Epithelial cell of proximal tubule (primary cell): ENCODE data around the gene SOX6. TPM values are rescaled to one million over a fixed set of nuclear protein-coding genes. Genes with fewer than 3 reads are reported as not detected.

Source experiments
- DNase-seq: peaks from one replicate; pipeline ENCODE4 v3.0.0-alpha.2; 2011; ENCODE audit warnings: low read depth
- H3K4me3 ChIP-seq: 2 replicates; pipeline ENCODE4 v1.5.1; 2011; ENCODE audit warnings: low read depth, mild to moderate bottlenecking, low read length
- total RNA-seq: library from RNA; depleted of rRNA; stranded (reverse); fragments of >200 nt; gene quantifications from 2 replicates; pipeline ENCODE4 v1.2.3, GENCODE V29; 2015
- TF ChIP-seq, protein P1 (sequence below): conservative IDR thresholded peaks from 2 replicates; pipeline ENCODE4 v1.5.1; 2012; ENCODE audit warnings: low read depth, mild to moderate bottlenecking, low read length

Gene SOX6
- total RNA-seq, 1 donor from 2014 or later = 1.6 TPM

DNA sequence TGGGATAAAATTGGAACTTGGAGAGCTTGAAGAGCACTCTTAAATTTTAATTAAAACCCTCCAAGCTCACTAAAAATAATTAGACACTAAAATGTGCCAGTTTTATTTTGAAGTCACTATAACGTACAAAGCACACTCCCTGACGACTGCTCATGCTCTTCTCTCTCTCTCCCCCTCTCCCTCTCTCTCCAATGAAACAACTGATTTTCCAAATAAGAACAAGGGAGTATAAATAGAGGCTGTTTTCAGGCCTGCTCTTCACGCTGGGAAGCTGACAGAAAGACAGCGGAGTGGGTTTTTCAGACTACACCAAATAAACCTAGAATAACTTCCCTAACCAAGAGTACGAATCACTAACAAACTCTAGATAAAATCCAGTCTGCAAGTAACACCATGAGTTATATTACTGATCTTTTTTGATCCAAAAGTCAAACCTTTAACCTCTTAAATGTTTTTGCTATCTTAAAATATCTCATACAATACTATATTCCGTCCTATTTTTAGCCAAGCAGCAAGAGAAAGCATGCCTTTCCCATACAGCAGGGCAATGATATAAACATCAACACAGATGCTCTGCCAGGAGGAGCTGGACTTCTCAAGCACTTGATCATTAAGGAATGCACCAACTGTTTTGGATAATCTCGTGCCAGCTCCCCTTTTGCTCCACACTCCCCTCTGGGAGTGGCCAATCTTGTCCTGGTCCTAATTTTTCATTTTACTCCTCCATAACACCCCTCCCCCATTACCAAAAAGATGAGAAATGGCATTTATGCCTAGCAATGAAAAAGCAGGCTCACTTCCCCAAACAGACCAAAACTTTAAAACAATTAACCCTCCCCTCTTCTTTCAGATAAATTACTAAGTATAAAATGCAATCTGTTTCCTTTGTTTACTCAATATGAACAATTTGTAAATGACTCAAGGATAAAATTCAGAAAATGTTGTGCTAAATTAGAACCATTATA, 116.9 kb downstream of the SOX6 start:
- TF ChIP-seq, protein P1, sequence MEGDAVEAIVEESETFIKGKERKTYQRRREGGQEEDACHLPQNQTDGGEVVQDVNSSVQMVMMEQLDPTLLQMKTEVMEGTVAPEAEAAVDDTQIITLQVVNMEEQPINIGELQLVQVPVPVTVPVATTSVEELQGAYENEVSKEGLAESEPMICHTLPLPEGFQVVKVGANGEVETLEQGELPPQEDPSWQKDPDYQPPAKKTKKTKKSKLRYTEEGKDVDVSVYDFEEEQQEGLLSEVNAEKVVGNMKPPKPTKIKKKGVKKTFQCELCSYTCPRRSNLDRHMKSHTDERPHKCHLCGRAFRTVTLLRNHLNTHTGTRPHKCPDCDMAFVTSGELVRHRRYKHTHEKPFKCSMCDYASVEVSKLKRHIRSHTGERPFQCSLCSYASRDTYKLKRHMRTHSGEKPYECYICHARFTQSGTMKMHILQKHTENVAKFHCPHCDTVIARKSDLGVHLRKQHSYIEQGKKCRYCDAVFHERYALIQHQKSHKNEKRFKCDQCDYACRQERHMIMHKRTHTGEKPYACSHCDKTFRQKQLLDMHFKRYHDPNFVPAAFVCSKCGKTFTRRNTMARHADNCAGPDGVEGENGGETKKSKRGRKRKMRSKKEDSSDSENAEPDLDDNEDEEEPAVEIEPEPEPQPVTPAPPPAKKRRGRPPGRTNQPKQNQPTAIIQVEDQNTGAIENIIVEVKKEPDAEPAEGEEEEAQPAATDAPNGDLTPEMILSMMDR = no peak
- no peak for DNase-seq
- H3K4me3 ChIP-seq = no peak overlapping the region

DNA sequence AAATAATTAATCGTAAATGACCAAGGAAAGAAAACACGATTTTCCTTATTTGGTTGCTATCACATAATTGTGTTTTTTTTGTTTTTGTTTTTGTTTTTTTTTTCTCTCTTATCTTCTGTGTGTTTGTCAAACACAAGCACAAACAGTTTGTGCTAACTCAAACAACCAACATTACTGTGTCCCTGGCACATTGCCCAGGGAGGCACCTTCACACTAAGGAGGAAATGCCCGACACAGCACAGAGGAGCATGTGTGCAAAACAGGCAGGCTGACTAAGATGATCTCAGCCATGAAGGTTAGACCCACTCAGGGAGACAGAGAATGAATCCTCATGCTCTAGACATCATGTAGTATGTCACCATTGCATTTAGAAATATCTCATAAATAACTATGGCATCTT, 130.1 kb downstream of the SOX6 start:
- TF ChIP-seq, protein P1 = no peak
- no peak overlapping the region for H3K4me3 ChIP-seq
- peak; percentile 74 for DNase-seq

DNA sequence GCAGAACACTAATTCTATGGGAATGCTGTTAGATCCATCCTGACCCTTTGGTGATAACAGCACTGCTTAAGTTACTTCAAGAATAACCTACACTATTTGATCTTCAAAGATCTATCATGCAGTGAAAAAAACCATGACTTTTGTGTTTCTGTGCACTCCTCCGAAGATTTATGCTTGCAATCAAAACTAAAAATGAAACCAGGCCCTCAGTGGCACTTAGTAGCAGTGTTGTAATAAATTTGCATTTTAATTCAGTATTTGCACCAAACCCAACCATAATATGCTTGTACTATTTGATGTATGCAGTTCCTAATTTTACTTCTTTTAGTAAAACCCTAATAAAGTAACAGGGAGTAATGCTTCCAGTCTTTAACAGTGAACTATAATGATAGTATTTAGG, 130.7 kb downstream of the SOX6 start:
- DNase-seq = no peak
- TF ChIP-seq, protein P1 = no peak
- H3K4me3 ChIP-seq = no peak overlapping the region

DNA sequence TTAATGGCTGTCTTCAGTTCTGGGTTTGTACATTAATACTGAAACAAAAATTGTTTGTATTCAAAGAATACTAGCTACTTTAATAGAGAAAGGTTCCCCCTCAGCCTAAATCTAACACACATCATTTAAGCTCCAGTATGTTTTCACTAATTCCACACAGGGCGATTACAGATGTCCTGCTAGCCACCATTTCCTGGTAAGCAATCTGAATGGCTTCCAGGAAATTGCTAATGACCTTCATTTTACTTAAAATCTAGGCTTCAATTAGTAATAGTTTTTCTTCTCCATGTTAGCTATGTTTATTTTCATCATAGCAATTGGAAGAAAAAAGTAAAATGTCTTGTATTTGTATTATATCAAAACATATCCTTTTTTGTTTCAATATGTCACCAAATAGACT, 132.8 kb downstream of the SOX6 start:
- no peak overlapping the region for H3K4me3 ChIP-seq
- no peak for DNase-seq
- TF ChIP-seq, protein P1 = no peak

DNA sequence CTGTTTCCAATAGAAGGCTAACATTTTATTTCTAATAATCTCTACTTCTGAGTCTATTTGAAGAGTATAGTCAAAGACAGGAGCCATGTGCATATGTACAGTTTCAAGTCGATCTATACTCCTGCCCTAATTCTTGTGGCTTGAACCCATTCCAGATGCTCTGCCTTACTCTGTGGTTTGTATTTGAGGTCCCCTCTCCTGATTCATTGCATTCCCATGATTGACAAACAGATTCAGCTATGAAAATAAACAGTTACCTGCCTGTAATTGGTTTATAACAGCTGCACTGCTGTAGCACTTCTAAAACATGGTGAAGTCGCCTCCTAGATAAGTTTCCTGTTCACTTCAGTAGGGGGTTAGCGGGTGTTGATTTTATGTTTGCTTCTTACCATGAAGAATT, 138.7 kb downstream of the SOX6 start:
- no peak overlapping the region for H3K4me3 ChIP-seq
- TF ChIP-seq, protein P1 = no peak
- DNase-seq = no peak

DNA sequence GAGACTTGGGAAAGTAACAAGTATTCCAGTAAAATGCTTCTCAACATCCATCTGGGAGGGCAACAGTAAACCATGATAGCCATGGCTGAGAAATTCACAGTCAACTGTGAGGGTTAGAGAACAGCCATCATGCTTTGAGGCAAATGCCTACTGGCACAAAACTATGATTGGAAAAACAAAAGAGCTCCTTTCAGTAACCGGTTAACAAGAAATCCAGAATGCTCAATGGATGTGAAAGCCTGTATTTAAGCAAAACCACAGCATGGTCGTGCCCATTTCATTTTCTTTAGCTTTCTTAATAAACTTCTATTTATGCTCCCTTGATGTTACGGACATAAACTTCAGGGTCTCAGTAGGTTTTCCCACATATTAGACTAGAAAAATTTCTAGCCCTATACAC, 139.5 kb downstream of the SOX6 start:
- no peak overlapping the region for H3K4me3 ChIP-seq
- no peak for DNase-seq
- TF ChIP-seq, protein P1 = no peak

DNA sequence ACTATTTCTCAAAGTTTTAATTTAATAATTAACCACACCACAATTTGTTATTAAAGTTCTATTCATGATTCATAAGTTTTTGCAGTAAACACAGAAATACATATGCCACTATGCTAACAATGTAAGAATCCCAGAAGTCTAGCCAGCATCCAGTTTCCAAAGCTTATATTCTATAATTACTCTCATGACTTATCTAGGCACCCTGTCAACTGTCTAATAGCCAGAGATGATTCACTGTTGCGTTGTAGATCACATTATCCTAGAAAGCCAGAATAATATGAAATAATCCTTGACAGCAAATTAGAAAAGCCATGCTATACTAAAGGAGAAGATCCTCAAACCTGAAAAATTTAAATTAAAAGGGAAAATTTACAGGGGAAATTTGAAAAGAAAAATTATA, 141.0 kb downstream of the SOX6 start:
- TF ChIP-seq, protein P1 = no peak
- no peak for DNase-seq
- H3K4me3 ChIP-seq = no peak overlapping the region
